ENCODE results near the gene NPLOC4.

NPLOC4 gene

DNA sequence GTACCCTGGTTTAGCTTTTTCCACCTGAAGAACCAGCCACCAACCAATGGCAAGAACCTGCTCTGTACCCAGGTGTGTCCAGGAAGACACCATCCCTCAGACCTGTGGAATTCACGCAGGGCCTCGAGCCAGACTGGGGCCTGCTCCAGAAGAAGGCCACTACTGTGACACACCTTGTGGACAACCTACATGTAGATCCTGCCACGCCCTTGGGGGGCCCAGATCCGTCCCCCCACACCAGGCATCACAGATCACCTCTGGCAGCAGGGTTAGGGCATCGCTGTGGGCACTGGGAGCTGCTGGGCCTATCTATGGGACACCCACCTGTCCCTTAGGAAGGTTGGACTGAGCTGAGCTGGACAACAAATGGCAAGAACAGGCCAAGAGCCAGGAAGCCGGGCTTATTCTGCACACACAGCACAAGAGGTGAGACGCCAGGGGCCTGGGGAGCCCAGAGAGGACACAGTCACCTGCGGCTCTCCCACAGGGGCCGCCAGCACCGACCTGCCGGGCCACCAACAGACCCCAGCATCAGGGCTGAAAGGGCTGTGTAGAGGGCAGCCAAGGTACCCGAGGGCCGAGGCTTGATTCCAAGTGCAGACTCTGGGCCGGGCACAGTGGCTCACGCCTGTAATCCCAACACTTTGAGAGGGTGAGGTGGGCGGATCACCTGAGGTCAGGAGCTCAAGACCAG lies 92.5 kb downstream of the NPLOC4 start:
- no peak for DNase-seq

DNA sequence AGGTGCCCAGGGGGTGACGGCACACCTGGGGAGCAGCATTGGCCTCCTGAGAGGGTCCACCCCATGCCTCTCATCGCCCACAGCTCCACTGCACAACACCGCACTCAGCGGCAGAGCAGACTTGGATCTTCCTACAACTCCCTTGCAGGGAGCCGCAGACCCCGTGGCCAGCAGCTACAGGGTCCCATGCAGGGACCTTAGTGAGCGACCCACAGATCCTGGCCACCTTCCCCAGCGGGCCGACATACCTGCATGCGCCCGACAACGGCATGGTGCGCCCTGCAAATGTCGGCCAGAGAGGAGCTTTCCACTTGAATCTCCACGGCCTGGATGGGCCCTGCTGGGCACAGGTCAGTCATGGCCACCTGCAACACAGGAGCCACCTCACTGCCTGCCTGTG lies 93.2 kb downstream of the NPLOC4 start:
- DNase-seq, result no peak

DNA sequence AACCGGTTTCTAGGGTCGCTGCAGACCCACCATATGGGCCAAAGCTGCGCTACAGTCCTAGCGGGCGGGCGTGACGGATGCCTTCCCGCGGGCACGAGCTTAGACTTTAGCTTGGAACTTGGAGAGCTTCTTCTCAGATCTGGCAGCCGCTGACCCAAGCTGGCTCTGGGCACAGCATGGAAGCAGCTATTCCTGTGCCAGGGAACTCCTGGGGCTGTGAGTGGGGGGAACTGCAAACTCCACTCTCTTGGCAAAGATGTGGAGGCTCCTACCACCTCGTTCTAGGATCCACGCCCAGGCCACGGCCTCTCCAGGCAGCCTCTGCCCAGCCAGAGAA lies 93.6 kb downstream of the NPLOC4 start:
- no peak for DNase-seq

DNA sequence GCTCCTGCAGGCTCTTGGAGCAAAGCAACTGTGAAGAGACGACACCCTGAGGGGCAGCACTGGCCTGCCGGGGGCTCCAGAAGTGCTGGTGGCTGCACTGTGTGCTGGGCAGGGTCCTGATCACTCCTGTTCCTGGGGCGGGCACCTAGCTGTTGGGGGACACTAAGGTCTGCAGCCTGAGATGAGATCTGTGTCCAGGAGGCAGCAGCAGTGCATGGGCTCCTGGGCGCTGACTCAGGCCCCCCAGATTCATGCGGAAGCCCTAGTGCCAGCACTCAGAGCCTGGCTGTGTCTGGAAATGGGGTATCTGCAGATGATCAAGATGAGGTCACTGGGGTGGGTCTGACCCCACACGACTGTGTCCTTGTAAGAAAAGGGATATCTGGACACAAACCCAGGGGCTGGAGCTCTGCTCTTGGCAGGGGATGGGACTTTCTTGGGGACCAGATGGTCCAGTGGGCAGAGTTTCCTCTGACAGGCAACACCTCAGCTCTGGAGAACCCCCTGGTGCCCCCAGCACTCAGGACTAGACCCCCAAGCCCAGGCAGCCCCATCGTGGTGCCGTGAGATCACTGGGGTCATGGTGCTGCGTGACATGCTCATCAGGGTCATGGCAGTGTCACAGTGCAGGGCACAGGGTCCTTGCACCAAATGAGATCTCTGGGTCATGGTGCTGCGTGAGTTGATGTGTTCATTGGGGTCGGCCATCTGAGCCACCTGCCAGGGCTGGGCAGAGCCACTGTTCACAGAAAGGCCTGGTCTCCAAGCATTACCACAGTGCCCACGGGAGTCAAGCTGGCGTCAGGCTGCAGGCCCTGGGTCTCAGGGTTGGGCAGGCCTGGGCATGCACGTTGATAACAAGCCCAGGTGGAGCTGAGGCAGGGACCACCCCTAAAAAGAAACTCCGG lies 94.2 kb downstream of the NPLOC4 start:
- no peak for DNase-seq

DNA sequence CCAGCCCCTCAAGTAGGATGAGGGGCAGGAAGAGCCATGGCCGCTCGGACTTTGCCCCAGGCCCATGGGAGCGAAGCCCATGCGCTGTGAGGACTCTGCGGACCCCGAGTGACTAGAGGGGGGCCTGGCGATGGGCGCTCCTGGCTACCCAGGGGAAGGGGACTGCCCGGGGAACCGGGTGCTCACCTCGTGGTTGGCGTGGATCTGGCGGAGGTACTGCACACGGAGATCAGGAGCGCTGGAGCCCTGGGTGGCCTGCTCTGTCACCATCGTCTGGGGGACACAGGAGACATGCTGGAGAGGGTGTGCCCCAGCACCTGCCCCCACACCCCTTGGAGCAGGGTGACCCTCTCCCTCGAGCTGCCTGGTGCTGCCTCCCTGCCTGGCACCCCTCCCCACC lies 95.8 kb downstream of the NPLOC4 start:
- no peak for DNase-seq

DNA sequence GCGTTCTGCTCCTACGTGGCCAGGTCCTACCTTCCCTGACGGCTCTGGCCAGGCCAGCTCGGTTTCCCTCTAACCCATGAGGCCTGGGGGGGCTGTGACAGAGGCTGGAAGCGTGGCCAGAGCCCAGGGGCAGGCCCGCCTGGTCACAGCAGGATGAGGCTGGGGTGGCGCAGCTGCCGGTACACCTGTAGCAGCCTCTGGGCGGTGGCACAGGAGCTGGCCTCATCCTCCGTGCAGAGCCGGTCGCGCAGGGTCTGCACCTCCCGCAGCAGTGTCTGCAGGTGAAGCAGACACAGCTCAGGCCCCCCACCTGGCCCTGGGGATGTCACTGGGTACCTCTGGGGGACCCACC lies 96.3 kb downstream of the NPLOC4 start:
- no peak for DNase-seq

DNA sequence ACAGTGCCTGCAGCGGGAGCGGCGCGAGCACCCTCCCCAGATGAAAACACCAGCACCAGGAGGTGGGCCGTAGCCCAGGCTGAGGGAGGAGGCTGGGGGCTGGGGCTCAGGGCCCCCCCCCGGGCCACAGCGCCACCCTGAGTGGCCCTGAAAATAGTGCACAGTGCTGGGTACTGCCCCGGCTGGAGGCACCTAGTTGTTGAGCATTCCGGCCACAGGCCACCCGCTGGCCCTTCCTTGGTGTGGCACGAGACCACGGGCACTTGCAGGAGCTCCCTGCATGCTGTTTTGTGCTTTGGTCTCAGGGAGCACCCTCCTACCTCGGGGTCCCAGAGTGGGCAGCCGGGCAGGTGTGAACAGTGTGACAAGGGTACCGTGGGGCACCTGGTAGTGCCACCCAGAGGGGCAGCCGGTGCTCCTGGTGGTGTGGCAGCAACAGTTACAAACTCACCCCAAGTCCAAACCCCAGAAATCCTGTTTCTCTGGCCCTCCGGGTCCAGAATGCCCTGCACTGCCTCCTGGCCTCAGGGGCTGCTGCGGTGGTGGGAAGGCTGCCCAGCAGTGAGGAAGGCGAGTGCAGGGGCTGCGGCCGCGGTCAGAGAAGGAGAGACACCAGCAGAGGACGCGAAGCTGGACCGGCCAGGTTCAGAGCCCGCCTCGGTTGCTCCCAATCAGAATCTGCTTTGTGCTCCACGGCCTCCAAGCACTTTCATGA lies 96.8 kb downstream of the NPLOC4 start:
- no peak for DNase-seq

DNA sequence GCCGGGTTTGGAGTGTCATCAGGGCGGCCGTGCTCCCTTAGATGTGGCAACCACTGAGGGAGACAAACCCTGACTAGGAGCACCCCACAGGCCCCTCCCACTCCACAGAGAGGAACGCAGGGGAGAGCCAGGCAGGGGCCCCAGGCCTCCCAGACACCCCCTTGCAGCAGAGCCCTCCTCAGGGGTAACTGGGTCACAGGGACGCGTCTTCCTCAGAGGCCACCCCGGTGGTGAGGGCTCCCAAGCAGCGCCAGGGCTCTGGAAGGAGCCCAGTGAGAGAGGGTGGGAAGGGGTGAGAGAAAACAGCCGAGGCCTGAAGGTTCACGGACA lies 97.4 kb downstream of the NPLOC4 start:
- no peak for DNase-seq

DNA sequence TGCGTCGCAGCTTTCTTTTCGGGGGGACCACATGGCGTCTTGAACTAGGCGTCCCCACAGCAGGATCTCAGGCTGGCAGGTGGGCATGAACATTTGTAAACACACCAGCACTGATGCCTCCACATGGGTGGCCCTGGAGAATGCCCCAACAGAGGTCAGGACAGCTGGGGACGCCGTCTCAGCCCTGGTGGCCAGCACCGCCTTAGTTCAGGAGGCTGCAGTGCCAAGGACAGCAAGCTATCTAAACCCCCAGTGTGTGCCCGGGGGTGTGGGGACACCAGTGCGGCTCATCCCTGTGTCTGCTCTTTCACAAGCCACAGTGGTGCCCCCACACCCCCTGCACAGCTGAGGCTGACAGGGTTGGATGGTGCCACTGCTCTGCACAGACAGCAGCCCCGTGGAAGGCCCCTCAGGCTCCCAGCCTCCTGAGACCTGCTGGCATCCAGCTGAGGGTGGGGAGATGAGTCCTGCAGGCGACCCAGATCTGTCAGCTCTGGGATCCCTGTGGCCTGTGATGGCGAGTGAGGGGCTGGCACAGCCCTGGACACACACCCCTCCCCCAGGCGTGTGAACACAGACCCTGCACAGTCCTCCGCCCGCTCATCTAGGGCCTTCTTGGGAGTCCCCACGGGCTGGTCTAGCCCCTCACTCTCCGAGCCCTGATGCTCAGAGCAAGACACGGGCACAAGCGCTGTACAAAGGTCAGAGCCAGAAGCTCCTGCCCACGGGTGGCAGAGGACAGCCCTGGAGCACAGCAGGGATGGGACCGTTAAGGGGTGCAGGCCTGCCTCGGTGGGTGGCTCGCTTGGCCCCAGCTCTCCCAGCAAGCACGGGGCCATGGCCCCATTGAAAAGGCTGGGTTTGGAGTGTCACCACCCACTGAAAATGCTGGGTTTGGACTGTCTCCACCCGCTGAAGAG lies 98.0 kb downstream of the NPLOC4 start:
- DNase-seq, result no peak

DNA sequence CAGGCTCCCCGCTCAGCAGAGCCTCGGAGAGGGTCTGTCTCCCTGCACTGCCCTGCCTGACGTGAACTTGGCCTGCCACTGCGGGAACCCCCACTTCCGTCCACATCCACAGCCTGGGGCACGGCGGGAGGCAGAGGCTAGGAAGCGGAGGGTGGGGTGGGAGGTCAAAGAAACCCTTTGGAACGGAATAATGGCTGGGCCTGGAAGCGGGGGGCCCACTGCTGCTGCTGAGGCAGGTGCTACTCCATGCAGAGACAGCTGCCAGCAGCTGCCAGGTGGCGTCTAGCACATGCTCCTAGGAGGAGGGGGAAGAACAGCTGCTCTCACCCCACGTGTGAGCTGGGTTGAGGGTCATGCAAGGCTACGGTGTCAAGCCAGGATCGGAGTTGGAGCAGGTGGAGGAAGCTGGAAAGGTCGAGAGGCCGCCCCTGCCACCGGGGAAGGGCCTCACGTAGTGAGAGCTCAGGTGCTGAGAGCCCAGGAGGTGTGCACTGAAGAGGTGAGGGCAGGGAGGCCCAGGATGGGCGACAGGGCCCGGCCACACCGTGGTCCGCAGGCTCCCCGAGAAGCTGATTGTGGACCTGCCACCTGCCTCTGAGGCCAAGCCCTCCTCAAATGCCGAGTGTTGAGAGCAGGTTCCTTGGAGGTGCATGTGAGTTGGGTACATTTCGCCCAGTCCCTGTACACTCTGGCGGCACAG lies 98.9 kb downstream of the NPLOC4 start:
- DNase-seq, result peak; percentile 78

DNA sequence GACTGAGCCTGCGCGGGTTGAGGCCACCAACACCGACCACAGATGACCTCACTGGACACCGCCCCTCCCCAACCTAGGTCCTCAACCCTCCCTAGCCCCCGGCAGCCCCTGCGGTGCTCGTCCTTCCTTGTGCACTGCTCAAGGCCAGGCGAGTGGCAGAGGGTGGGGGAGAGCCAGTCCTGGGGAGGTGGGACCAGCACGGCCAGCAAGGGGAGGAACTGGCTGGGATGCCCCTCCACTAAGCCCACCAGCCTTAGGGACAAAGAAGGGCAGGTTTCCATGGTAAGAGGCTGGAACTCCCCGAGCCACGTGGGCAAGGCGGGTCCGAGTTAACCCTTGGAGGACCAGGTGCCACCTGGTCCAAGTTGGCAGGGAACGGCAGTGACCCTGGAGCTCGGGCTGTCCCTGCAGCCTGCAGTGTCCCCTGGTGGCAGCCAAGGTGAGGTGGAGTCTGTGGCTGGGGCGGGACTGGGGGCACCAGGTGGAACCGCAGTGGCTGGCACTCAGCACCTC lies 99.5 kb downstream of the NPLOC4 start:
- peak; percentile 70 for DNase-seq

DNA sequence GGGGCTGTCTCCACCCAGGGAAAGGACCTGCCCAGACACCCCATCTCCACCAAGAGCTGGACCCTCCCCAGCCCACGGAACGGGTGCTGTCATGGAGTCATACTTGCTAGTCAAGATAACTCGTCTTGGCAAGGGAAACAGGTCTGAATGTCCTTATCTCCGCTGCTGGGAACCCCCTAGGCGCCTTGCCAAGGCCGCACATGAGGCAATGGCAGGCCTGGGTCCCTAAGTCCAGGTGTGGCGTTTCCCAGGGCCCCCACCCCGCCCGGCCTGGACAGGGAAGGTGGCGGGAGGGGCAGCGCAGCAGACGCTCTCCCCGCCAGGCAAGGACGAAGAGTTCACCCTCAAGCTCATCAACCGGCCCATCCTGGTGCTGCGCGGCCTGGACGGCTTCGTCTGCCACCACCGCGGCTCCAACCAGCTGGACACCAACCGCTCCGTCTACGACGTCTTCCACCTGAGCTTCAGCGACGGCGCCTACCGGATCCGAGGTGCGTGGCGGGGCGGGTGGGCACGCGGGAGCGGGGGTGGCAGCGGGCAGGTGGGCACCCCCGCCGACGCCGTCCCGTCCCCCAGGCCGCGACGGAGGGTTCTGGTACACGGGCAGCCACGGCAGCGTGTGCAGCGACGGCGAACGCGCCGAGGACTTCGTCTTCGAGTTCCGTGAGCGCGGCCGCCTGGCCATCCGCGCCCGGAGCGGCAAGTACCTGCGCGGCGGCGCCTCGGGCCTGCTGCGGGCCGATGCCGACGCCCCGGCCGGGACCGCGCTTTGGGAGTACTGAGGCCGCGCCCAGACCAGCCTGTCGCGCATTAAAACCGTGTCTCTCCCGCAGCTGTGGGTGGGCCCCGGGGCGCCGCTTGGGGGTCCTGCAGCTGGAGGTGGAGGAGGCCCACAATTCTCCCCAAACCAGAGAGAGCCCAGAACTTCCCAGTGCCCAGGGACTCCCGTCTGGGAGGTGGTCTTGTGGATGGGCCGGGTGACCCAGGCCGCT lies 100.3 kb downstream of the NPLOC4 start:
- DNase-seq, result no peak

DNA sequence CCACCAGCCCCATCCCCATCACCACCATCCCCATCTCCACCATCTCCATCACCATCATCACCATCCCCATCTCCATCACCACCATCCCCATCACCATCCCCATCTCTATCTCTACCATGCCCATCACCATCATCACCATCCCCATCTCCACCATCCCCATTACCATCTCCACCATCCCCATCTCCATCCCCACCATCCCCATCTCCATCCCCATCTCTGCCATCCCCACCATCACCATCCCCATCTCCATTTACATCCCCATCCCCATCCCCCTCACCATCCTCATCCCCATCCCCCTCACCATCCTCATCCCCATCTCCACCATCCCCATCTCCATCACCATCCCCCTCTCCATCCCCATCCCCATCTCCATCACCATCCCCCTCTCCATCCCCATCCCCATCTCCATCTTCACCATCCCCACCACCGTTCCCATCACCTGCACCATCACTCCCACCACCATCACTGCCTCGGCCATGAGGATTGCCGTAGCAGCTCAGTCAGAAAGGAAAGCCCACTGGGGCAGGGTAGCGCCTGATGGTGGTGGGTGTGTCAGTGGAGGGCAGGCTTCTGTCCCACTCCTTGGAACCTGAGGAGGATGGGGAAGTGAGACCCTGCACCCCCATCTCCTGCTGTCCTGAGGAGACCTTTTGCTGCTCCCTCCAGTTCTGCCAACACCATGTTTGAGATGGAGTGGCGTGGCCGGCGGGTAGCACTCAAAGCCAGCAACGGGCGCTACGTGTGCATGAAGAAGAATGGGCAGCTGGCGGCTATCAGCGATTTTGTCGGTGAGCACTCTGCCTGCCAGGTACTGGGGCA lies 101.2 kb downstream of the NPLOC4 start:
- DNase-seq, result no peak

DNA sequence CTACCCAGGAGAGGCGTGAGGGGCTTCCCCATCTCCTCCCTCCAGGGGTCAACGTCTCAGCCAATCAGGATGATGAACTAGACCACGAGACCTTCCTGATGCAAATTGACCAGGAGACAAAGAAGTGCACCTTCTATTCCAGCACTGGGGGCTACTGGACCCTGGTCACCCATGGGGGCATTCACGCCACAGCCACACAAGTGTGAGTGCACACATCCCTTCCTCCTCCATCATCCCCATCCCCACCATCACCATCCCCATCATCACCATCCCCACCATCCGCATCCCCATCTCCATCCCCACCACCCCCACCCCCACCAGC lies 101.9 kb downstream of the NPLOC4 start:
- DNase-seq, result no peak

DNA sequence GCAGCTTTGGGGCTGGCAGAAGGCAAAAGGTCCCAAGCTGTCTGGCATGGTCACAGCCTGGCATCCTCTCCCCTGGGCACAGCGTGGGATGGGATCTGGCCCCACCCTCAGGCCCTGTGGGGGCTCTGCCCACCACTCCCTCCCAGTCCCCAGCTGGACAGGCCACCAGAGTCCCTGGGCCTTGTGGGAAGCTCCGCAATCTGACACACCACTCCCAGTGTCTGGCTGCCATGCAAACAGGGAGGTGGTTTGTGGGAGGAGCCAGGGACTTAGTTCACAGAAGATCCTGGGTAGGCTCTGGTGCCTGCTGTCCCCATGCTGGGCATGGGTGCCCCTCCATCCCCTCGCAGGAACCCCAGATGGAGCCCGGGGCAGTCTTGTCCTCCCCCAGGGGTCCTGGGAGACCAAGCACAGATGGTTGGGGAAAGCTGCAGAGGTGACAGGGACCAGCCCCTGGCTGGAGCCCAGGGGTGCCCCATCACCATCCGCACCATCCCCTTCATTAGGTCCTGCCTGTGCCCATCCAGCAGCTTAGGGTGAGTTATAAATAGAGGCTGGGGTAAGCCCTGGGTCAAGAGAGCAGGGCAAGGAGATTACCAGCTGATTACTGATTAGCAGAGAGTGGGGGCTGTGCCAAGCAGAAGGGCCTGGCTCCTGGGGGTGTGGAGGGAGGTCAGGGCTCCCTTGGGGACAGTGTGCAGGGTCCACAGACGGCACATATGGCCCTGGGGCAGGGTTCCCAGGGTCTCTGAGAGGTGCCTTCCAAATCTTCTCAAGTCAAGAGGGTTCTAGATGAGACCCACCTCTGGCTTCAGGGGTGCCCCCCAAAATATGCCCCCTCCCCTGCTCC lies 102.5 kb downstream of the NPLOC4 start:
- no peak for DNase-seq

DNA sequence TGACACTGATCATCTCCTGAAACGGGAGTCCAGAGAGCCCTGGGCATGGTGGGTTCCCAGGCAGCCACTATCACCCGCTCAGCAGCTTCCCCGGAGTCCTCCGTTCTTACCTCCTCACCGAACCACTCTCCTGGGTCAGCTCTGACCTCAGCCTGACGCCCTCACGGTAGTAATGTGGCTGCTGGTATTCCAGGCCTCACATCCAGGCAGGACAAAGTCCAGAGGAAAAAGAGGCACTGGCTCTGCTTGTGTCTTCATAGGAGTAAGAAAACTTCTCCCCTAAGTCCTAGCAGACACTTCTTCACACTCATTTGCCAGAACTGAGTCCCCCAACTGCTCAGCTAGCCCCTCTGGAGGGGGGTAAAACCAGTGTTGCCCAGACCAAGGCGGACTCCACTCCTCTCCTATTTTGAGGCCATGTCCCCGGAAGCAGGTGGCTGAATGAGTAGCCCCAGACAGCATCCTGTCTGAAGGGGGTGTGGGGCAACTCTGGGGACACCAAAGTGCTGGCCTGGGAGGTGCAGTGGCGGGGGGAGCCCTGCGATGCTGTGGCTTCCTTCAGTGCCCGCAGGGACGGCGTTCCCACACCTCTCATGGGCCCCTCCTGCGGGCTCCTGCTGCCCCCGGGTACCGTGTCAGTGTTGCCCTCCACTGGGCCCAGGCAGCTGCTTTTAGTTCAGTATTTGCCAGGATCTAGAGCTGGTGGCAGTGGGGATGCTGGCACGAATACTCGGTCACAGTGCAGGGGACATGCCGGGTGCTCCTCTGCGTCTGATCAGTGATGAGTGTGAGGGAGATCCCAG lies 103.4 kb downstream of the NPLOC4 start:
- DNase-seq, result no peak

DNA sequence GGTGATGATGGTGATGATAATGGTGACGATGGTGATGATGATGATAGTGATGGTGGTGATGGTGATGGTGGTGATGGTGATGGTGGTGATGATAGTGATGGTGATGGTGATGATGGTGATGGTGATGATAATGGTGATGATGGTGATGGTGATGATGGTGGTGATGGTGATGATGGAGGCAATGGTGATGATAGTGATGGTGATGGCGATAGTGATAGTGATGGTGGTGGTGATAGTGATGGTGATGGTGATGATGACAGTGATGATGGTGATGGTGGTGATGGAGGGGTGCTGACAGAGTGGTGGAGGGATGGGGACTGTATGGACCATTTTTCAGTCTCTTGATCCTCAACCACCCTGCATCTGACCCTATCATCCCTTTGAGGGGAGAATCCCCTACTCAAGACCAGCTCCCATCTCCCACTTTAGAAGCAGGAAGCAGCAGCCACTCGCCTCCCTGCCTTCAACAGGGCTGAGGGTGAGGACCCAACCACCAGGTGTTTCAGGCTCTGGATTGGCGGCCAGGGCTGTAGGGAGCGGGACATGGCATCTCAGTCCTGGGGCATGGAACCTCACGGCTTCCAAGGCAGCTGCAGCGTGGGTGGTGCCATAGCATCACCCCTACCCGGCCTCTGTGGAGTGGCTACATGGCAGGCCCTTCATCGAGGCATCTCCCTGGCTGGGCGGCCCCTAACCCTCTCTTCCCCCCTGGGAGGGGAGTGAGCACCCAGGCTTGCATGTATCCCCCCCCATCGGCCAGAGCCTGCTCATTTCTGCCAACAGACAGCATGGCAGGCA lies 104.2 kb downstream of the NPLOC4 start:
- DNase-seq, result no peak

All from NCI-H1092 (cell line).